H9 (cell line): ENCODE measurements around the gene DCAF7. TPM values are rescaled to one million over a fixed set of nuclear protein-coding genes. Genes with fewer than 3 reads are reported as not detected.

Experiments
- DNase-seq: peaks from one replicate; pipeline ENCODE4 v3.0.0-alpha.2; 2017
- H2AFZ ChIP-seq: one replicate; pipeline ENCODE4 v1.6.1; 2013; ENCODE audit warnings: mild to moderate bottlenecking, low read length, control low read depth, moderate library complexity
- H2AK5ac ChIP-seq: 2 replicates; pipeline ENCODE4 v1.6.1; 2013; ENCODE audit warnings: low read length, control low read depth, mixed read lengths; ENCODE audit not compliant: insufficient read length
- H2BK120ac ChIP-seq: one replicate; pipeline ENCODE4 v1.6.1; 2013; ENCODE audit warnings: low read depth, mild to moderate bottlenecking, low read length, control low read depth, inconsistent platforms; ENCODE audit not compliant: poor library complexity, severe bottlenecking
- H2BK12ac ChIP-seq: 2 replicates; pipeline ENCODE4 v1.6.1; 2013; ENCODE audit warnings: low read length, control low read depth, mixed read lengths, low read depth; ENCODE audit not compliant: insufficient read length
- H2BK15ac ChIP-seq: 2 replicates; pipeline ENCODE4 v1.6.1; 2013; ENCODE audit warnings: low read depth, low read length, control low read depth
- H2BK20ac ChIP-seq: one replicate; pipeline ENCODE4 v1.6.1; 2013; ENCODE audit warnings: low read depth, mild to moderate bottlenecking, low read length, control low read depth, inconsistent platforms; ENCODE audit not compliant: poor library complexity, severe bottlenecking
- H2BK5ac ChIP-seq: 2 replicates; pipeline ENCODE4 v1.6.1; 2013; ENCODE audit warnings: low read length, control low read depth, mixed read lengths; ENCODE audit not compliant: insufficient read length
- H3K14ac ChIP-seq: 2 replicates; pipeline ENCODE4 v1.6.1; 2013; ENCODE audit warnings: low read length, control low read depth; ENCODE audit not compliant: insufficient read depth
- H3K18ac ChIP-seq: 2 replicates; pipeline ENCODE4 v1.6.1; 2013; ENCODE audit warnings: low read depth, mild to moderate bottlenecking, mixed read lengths, low read length, control low read depth; ENCODE audit not compliant: insufficient read length
- H3K23ac ChIP-seq: 2 replicates; pipeline ENCODE4 v1.6.1; 2013; ENCODE audit warnings: low read length, control low read depth, mixed read lengths, low read depth; ENCODE audit not compliant: insufficient read length
- H3K23me2 ChIP-seq: 2 replicates; pipeline ENCODE4 v1.6.1; 2013; ENCODE audit warnings: low read depth, mild to moderate bottlenecking, mixed read lengths, low read length, control low read depth; ENCODE audit not compliant: insufficient read length, poor library complexity, severe bottlenecking
- H3K27ac ChIP-seq: 2 replicates; pipeline ENCODE4 v1.5.1; 2013; ENCODE audit warnings: low read length, control low read depth, mixed read lengths, low read depth; ENCODE audit not compliant: insufficient read length
- H3K27me3 ChIP-seq: 2 replicates; pipeline ENCODE4 v1.6.1; 2013; ENCODE audit warnings: low read length, control low read depth, inconsistent platforms; ENCODE audit not compliant: insufficient read depth
- H3K4ac ChIP-seq: 2 replicates; pipeline ENCODE4 v1.6.1; 2013; ENCODE audit warnings: low read depth, mild to moderate bottlenecking, control low read depth, inconsistent platforms, low read length, moderate library complexity
- H3K4me1 ChIP-seq: 2 replicates; pipeline ENCODE4 v1.6.1; 2013; ENCODE audit warnings: low read length, control low read depth, inconsistent platforms; ENCODE audit not compliant: insufficient read depth
- H3K4me2 ChIP-seq: 2 replicates; pipeline ENCODE4 v1.6.1; 2013; ENCODE audit warnings: low read length, control low read depth, mixed read lengths; ENCODE audit not compliant: insufficient read length, insufficient read depth
- H3K56ac ChIP-seq: 2 replicates; pipeline ENCODE4 v1.6.1; 2013; ENCODE audit warnings: low read depth, mild to moderate bottlenecking, mixed read lengths, low read length, control low read depth; ENCODE audit not compliant: insufficient read length
- H3K79me1 ChIP-seq: 2 replicates; pipeline ENCODE4 v1.6.1; 2013; ENCODE audit warnings: low read depth, mild to moderate bottlenecking, moderate library complexity, low read length, control low read depth, inconsistent platforms; ENCODE audit not compliant: insufficient read depth, poor library complexity, severe bottlenecking
- H3K79me2 ChIP-seq: 2 replicates; pipeline ENCODE4 v1.6.1; 2013; ENCODE audit warnings: low read length, control low read depth, inconsistent platforms; ENCODE audit not compliant: insufficient read depth
- H3K9ac ChIP-seq: 2 replicates; pipeline ENCODE4 v1.6.1; 2013; ENCODE audit warnings: low read length, control low read depth, mixed read lengths; ENCODE audit not compliant: insufficient read length; ENCODE audit errors: extremely low read depth
- H3K9me3 ChIP-seq: one replicate; pipeline ENCODE4 v1.6.1; 2013; ENCODE audit warnings: low read depth, low read length, inconsistent platforms; ENCODE audit not compliant: control insufficient read depth
- H3T11ph ChIP-seq: one replicate; pipeline ENCODE4 v1.6.1; 2013; ENCODE audit warnings: mild to moderate bottlenecking, low read length, control low read depth, inconsistent platforms
- H4K20me1 ChIP-seq: one replicate; pipeline ENCODE4 v1.6.1; 2013; ENCODE audit not compliant: control insufficient read depth, insufficient read length, insufficient read depth
- H4K5ac ChIP-seq: 2 replicates; pipeline ENCODE4 v1.6.1; 2013; ENCODE audit warnings: low read depth, mild to moderate bottlenecking, mixed read lengths, low read length, control low read depth; ENCODE audit not compliant: insufficient read length
- H4K8ac ChIP-seq: replicated peaks from 2 replicates; pipeline ENCODE4 v1.6.1; 2013; ENCODE audit warnings: low read length, control low read depth, mixed read lengths, low read depth; ENCODE audit not compliant: insufficient read length
- H4K91ac ChIP-seq: 2 replicates; pipeline ENCODE4 v1.6.1; 2013; ENCODE audit warnings: low read depth, mild to moderate bottlenecking, moderate library complexity, mixed read lengths, low read length, control low read depth; ENCODE audit not compliant: insufficient read length
- H3K27ac Mint-ChIP-seq, 3 experiments: 2 replicates in 2 of 3; 3 replicates in 1 of 3; pipeline ENCODE4 v1.8.0; 2020 to 2021; ENCODE audit warnings: mixed read lengths in 3 of 3, mild to moderate bottlenecking in 1 of 3, moderate library complexity in 1 of 3
- H3K27me3 Mint-ChIP-seq: 2 replicates; pipeline ENCODE4 v1.8.0; 2021; ENCODE audit warnings: low read depth, mild to moderate bottlenecking, moderate library complexity, mixed read lengths
- H3K36me3 Mint-ChIP-seq, 3 experiments: 2 replicates in 2 of 3; 3 replicates in 1 of 3; pipeline ENCODE4 v1.8.0; 2020 to 2021; ENCODE audit warnings: low read depth in 3 of 3, mixed read lengths in 3 of 3; ENCODE audit not compliant: insufficient read depth in 1 of 3
- H3K4me1 Mint-ChIP-seq, 2 experiments: 2 replicates each; pipeline ENCODE4 v1.8.0; 2020; ENCODE audit warnings: mixed read lengths in 2 of 2
- H3K4me3 Mint-ChIP-seq, 2 experiments: 2 replicates in 1 of 2; 3 replicates in 1 of 2; pipeline ENCODE4 v1.8.0; 2020 to 2021; ENCODE audit warnings: mild to moderate bottlenecking in 2 of 2, mixed read lengths in 2 of 2, moderate library complexity in 1 of 2
- H3K9me3 Mint-ChIP-seq, 2 experiments: 2 replicates in 1 of 2; 3 replicates in 1 of 2; pipeline ENCODE4 v1.8.0; 2020; ENCODE audit warnings: mild to moderate bottlenecking in 2 of 2, mixed read lengths in 2 of 2, moderate library complexity in 1 of 2
- WGBS: extraction: QIAGEN DNeasy Blood & Tissue Kit; methylation state at CpG from one replicate; pipeline ENCODE4 v1.1.7; 2013; ENCODE audit warnings: missing lambda C conversion rate, low lambda C conversion rate, mixed read lengths; ENCODE audit not compliant: insufficient read length; ENCODE audit errors: extremely low coverage; 5-methylcytosine and 5-hydroxymethylcytosine counted together
- total RNA-seq: library from RNA; stranded (reverse); gene quantifications from 2 replicates; pipeline ENCODE4 v1.2.1, GENCODE V29; 2021
- TF ChIP-seq, protein P1 (sequence below): fragments of 200-600 bp; sonication (generic); conservative IDR thresholded peaks from 3 replicates; pipeline ENCODE4 v1.8.0; 2021; ENCODE audit warnings: antibody characterized with exemption, mild to moderate bottlenecking

The DCAF7 gene
- total RNA-seq, 1 experiment from 2014 or later: 86.2 TPM

DNA sequence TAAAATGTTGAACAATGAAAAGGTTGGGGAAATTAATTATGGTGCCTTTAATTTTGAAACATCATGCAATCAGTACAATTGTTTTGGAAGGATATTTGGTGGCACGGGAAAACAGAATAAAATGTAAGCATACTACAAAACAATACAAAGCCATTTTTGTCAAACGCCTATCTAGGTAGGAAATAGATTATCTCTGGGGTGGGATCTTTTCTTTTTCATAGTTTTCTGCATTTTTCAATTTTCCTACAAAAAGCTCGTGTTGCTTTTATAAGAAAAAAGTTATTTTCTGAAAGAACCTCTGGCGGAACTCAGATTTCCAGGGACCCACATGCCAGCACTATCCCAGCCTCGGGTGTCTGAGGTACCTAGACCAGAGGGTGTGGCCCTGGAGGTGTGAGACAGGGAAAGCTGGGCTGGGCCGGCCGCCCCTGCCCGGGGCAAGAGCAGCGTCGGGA, 71.0 kb downstream of the DCAF7 start:
- no peak overlapping the region for H2BK5ac ChIP-seq
- peaks cover 3% of the 10 kb centered on the region; the same call in 1 of the 2 replicates for H3K4me1 ChIP-seq
- no peak overlapping the region for H3K56ac ChIP-seq
- Mint-ChIP-seq H3K4me3 (peak overlapping the region; percentile 83 to 91), H3K4me1 (peaks cover 18 to 22% of the 10 kb centered on the region in 2 experiments), H3K36me3 (no peaks in the 10 kb centered on the region; a peak in 1 of 7 replicates), H3K27me3 (peaks cover 3% of the 10 kb centered on the region), H3K9me3 (peaks cover 0 to 3% of the 10 kb centered on the region in 2 experiments; a peak in 2 of 5 replicates), H3K27ac (peak overlapping the region in 2 of 3 experiments; percentile 64 to 77; a peak in 3 of 7 replicates)
- H3K9ac ChIP-seq: no peak overlapping the region
- WGBS: no CpG with 5 or more reads among the region's 10 CpGs
- H4K8ac ChIP-seq: no peak overlapping the region
- no peak overlapping the region for H4K5ac ChIP-seq
- no peak for DNase-seq
- no peaks in the 10 kb centered on the region for H3K9me3 ChIP-seq
- H3K23me2 ChIP-seq: peaks cover 5% of the 10 kb centered on the region
- H2AFZ ChIP-seq: no peak overlapping the region
- no peaks in the 10 kb centered on the region for H3K27me3 ChIP-seq
- H2BK120ac ChIP-seq: no peak overlapping the region
- H3T11ph ChIP-seq: no peak overlapping the region
- no peaks in the 10 kb centered on the region for H3K79me1 ChIP-seq
- H2BK12ac ChIP-seq: no peak overlapping the region
- peak overlapping the region; percentile 86 for H3K18ac ChIP-seq
- H2BK20ac ChIP-seq: no peak overlapping the region
- no peaks in the 10 kb centered on the region for H4K20me1 ChIP-seq
- TF ChIP-seq, protein P1, sequence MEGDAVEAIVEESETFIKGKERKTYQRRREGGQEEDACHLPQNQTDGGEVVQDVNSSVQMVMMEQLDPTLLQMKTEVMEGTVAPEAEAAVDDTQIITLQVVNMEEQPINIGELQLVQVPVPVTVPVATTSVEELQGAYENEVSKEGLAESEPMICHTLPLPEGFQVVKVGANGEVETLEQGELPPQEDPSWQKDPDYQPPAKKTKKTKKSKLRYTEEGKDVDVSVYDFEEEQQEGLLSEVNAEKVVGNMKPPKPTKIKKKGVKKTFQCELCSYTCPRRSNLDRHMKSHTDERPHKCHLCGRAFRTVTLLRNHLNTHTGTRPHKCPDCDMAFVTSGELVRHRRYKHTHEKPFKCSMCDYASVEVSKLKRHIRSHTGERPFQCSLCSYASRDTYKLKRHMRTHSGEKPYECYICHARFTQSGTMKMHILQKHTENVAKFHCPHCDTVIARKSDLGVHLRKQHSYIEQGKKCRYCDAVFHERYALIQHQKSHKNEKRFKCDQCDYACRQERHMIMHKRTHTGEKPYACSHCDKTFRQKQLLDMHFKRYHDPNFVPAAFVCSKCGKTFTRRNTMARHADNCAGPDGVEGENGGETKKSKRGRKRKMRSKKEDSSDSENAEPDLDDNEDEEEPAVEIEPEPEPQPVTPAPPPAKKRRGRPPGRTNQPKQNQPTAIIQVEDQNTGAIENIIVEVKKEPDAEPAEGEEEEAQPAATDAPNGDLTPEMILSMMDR: no peak
- H4K91ac ChIP-seq: no peak overlapping the region
- no peak overlapping the region for H2BK15ac ChIP-seq
- H2AK5ac ChIP-seq: no peak overlapping the region
- no peak overlapping the region for H3K14ac ChIP-seq
- no peak overlapping the region for H3K4ac ChIP-seq
- H3K4me2 ChIP-seq: peak overlapping the region; percentile 21
- no peak overlapping the region for H3K27ac ChIP-seq
- H3K79me2 ChIP-seq: peaks cover 3% of the 10 kb centered on the region; the same call in 1 of the 2 replicates
- no peak overlapping the region for H3K23ac ChIP-seq
